HG02885 (cell line): ENCODE measurements around the gene TNFRSF6B.
"Not testable (repeated sequence)": the region's sequence is repeated elsewhere in the genome, so short reads cannot be mapped to it uniquely, and the experiment has no call there.

ENCODE experiments used
- ATAC-seq: cut with Tn5 transposase; IDR thresholded peaks from one replicate; pipeline ENCODE4 v1.9.1; 2021; ENCODE audit warnings: mild to moderate bottlenecking; ENCODE audit not compliant: unreplicated experiment, poor library complexity

The TNFRSF6B gene

GRCh38 chr20:63705232-63706026, 9.0 kb downstream of the TNFRSF6B start:
- no peak for ATAC-seq

- no peak for ATAC-seq
Measured at GRCh38 chr20:63706027-63706695, 9.7 kb downstream of the TNFRSF6B start.

- ATAC-seq: peak; percentile 26
Measured at GRCh38 chr20:63706852-63707557, 10.6 kb downstream of the TNFRSF6B start.

- ATAC-seq: peak; percentile 77
Measured at GRCh38 chr20:63707558-63708300, 11.3 kb downstream of the TNFRSF6B start, which contains the start of the genes ARFRP1 and ZGPAT. Gene ARFRP1, minus strand, starts transcription at chr20:63707976. Its CDS starts 885 bp downstream, at chr20:63707091. Gene ZGPAT, plus strand, starts transcription at chr20:63708039. Its CDS starts 542 bp downstream, at chr20:63708581.

DNA sequence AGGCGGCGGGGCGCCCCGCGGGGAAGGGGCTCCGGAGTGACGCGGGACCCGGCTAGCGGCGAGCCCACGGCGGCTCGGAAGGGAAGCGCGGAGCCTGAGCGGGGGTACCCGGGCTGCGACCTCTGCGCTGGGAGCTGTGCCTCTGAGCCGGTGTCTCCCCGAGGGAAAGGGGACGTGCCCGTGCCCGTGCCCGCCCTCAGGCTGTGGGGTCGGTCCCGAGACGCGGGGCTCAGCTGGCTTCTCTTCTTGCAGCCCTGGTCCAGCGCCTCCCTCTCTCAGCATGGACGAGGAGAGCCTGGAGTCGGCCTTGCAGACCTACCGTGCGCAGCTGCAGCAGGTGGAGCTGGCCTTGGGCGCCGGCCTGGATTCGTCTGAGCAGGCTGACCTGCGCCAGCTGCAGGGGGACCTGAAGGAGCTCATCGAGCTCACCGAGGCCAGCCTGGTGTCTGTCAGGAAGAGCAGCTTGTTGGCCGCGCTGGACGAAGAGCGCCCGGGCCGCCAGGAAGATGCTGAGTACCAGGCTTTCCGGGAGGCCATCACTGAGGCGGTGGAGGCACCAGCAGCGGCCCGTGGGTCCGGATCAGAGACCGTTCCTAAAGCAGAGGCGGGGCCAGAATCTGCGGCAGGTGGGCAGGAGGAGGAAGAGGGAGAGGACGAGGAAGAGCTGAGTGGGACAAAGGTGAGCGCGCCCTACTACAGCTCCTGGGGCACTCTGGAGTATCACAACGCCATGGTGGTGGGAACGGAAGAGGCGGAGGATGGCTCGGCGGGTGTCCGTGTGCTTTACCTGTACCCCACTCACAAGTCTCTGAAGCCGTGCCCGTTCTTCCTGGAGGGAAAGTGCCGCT, 12.1 kb downstream of the TNFRSF6B start:
- no peak for ATAC-seq

DNA sequence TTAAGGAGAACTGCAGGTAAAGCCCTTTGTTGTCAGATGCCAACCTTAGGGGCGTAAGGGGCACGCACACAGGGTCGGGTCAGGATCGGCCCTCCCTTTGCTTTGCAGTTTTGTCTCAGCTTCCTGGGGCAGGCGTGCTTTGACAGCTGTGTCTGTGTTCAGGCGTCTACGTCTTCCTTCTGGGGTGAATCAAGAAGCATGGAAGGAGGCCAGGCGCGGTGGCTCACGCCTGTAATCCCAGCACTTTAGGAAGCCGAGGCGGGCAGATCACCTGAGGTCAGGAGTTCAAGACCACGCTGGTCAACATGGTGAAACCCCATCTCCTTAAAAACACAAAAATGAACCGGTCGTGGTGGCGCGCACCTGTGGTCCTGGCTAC, 12.7 kb downstream of the TNFRSF6B start:
- ATAC-seq: no peak

DNA sequence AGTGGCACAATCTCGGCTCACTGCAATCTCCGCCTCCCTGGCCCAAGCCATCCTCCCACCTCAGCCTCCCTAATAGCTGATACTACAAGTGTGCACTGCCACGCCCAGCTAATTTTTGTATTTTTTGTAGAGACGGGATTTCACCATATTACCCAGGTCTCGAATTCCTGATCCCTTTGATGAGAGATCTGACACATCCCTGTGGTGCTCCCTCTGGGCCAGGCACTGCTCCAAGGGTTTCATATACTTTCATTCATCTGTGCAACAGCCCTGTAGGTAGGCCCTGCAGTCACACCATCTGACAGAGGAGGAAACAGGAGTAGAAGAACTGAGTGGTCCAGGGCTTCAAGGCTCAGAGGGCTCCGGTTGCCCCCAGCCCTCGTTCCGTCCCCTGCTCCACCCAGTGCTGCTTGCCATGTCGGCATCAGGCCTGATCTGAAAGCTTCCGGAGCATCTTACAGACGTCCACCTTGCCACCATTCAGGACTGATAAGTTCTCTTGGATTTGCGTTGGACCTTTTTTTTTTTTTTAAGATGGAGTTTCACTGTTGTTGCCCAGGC, 14.7 kb downstream of the TNFRSF6B start:
- ATAC-seq: no peak

DNA sequence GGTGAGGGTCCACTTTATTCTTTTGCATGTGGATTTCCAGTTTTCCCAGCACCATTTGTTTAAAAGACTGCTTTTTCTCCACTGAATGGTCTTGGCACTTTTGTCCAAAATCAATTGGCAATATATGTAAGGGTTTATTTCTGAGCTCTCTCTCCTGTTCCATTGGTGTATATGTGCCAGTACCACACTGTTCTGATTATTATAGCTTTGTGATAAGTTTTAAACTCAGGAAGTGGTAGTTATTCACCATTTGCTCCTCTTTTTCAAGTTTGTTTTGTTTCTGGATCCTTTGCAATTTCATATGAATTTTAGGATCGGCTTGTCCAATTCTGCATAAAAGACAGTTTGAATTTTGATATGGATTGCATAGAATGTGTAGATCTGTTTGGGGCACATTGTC, 15.7 kb downstream of the TNFRSF6B start:
- ATAC-seq: no peak

GRCh38 chr20:63714858-63715257, 18.4 kb downstream of the TNFRSF6B start:
- no peak for ATAC-seq

DNA sequence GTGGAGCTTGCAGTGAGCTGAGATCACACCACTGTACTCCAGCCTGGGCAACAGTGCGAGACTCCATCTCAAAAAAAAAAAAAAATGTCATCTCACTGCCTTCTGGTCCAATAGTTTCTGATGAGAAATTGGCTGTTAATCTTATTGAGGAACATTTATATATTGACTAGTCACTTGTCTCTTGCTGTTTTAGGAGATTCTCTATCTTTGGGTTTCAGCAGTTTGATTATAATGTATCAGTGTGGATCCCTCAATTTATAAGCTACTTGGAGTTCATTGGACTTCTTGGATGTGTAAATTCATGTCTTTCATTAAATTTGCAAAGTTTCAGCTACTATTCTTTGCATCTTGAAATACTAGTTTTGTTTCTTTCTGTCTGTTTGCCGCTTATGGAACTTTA, 22.5 kb downstream of the TNFRSF6B start:
- ATAC-seq: no peak

DNA sequence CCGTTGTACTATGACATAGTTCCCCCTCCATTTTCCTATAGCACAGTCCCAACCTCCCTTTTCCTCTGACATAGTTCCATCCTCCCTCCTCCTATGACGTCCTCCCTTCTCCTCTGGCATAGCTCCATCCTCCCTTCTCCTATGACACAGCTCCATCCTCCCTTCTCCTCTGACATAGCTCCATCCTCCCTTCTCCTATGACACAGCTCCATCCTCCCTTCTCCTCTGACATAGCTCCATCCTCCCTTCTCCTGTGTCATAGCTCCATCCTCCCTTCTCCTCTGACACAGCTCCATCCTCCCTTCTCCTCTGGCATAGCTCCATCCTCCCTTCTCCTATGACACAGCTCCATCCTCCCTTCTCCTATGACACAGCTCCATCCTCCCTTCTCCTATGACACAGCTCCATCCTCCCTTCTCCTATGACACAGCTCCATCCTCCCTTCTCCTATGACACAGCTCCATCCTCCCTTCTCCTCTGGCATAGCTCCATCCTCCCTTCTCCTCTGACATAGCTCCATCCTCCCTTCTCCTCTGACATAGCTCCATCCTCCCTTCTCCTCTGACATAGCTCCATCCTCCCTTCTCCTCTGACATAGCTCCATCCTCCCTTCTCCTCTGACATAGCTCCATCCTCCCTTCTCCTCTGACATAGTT, 26.6 kb downstream of the TNFRSF6B start:
- ATAC-seq: not testable (repeated sequence)

DNA sequence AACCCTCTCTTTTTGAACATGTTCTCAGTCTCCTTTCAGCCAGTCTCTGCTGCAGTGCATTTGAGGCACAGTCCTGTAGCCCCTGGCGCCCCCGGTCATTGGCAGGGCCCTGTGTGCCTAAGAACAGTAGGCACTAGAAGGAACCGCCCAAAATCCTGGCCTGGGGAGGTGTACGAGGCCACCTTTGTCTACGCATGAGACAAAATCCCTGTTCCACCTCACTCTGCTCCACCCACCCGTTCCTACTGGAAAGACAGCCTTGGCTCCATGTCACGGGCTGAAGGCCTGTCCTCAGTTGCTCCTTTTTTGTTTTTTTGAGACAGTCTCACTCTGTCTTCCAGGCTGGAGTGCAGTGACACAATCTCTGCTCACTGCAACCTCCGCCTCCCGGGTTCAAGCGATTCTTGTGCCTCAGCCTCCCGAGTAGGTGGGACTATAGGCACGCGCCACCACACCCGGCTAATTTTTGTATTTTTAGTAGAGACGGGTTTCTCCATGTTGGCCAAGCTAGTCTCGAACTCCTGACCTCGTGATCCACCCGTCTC, 33.8 kb downstream of the TNFRSF6B start:
- ATAC-seq: not testable (repeated sequence)

DNA sequence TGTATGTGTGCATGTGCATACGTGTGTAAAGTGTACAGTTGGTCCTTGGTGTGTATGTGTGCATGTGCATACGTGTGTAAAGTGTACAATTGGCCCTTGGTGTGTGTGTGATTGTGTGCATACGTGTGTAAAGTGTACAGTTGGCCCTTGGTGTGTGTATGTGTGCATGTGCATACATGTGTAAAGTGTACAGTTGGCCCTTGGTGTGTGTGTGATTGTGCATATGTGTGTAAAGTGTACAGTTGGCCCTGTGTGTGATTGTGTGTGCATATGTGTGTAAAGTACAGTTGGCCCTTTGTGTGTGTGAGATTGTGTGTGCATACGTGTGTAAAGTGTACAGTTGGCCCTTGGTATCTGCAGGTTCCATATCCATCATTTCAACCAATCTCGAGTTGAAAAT, 35.0 kb downstream of the TNFRSF6B start:
- no peak for ATAC-seq

DNA sequence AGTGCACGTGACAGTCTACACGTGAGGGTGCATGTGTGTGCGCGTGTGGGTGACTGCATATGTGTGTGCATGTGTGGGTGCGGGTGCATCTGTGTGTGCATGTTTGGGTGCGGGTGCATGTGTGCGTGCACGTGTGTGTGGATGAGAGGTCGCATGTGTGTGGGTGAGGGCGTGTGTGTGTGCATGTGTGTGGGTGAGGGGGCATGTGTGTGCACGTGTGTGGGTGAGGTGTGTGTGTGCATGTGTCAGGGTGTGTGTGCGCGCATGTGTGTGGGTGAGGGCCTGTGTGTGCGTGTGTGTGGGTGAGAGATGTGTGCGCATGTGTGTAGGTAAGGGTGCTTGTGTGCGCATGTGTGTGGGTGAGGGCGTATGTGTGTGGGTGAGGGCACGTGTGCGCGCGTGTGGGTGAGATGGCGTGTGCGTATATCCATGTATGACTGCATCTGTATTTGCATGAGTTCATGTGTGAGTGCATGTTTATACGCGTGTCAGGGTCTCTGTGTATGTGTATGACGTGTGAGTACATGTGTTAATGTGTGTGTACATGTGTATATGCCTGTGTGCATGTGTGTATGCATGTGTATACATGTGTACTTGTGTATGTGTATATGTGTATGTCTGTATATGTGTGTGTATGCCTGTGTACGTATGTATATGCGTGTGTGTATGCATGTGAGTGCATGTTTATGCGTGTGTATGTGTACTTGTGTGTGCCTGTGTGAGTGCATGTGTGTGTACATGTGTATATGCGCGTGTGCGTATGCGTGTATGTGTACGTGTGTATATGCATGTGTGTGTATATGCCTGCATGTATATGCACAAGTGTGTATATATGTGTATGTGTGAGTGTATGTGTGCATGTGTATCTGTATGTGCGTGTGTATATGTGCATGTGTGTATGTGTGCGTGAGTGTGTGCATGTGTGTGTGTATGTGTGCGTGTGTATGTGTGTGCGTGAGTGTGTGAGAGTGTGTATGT, 36.0 kb downstream of the TNFRSF6B start:
- no peak for ATAC-seq

GRCh38 chr20:63733117-63733516, 36.7 kb downstream of the TNFRSF6B start:
- no peak for ATAC-seq

GRCh38 chr20:63733579-63734081, 37.2 kb downstream of the TNFRSF6B start:
- no peak for ATAC-seq
